Esophagus muscularis mucosa (tissue), 4 donors: ENCODE measurements around the gene ZRANB3.
"Not testable (repeated sequence)": the region's sequence is repeated elsewhere in the genome, so short reads cannot be mapped to it uniquely, and the experiment has no call there.

ENCODE experiments used
- EP300 ChIP-seq: sonication (generic); formaldehyde crosslinking; IDR thresholded peaks from one replicate; pipeline ENCODE4 v1.6.1; 2017; ENCODE audit warnings: antibody characterized with exemption
- POLR2A ChIP-seq: fragments of 450-650 bp; IDR thresholded peaks from one replicate; pipeline ENCODE4 v1.6.1; 2017; ENCODE audit warnings: antibody characterized with exemption, moderate library complexity, mild to moderate bottlenecking, low read depth
- POLR2AphosphoS5 ChIP-seq, 2 donors: sonication (generic); formaldehyde crosslinking; IDR thresholded peaks; one replicate each; pipeline ENCODE4 v1.6.1; 2017; ENCODE audit warnings: antibody characterized with exemption in 2 of 2
- TF ChIP-seq, protein P1 (sequence below), 3 experiments: fragments of 200-600 bp in 2 of 3; fragments of 450-650 bp in 1 of 3; sonication (generic) in 2 of 3; IDR thresholded peaks; one replicate each; pipeline ENCODE4 v1.5.1; 2017 to 2019; ENCODE audit warnings: antibody characterized with exemption in 3 of 3, mild to moderate bottlenecking in 2 of 3, moderate library complexity in 1 of 3

DNA sequence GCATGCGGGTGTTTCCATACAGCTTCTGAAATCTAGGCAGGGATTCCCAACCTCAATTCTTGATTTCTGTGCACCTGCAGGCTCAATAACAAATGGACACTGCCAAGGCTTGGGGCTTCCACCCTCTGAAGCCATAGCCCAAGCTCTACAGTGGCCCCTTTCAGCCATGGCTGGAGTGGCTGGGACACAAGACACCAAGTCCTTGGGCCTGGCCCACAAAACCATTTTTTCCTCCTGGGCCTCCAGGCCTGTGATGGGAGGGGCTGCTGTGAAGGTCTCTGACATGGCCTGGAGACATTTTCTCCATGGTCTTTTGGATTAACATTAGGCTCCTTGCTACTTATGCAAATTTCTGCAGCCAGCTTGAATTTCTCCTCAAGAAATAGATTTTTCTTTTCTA lies 78.0 kb downstream of the ZRANB3 start:
- TF ChIP-seq, protein P1, sequence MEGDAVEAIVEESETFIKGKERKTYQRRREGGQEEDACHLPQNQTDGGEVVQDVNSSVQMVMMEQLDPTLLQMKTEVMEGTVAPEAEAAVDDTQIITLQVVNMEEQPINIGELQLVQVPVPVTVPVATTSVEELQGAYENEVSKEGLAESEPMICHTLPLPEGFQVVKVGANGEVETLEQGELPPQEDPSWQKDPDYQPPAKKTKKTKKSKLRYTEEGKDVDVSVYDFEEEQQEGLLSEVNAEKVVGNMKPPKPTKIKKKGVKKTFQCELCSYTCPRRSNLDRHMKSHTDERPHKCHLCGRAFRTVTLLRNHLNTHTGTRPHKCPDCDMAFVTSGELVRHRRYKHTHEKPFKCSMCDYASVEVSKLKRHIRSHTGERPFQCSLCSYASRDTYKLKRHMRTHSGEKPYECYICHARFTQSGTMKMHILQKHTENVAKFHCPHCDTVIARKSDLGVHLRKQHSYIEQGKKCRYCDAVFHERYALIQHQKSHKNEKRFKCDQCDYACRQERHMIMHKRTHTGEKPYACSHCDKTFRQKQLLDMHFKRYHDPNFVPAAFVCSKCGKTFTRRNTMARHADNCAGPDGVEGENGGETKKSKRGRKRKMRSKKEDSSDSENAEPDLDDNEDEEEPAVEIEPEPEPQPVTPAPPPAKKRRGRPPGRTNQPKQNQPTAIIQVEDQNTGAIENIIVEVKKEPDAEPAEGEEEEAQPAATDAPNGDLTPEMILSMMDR (IDR thresholded peaks at IDR 0.05) = not testable (repeated sequence)
- TF ChIP-seq EP300; POLR2A; POLR2AphosphoS5 (IDR thresholded peaks at IDR 0.05): not testable (repeated sequence)
